SHP77 treated with DMSO at 0.1 percent for 48 hours (cell line): ENCODE data around the gene XRN2.

Experiments
- DNase-seq: peaks from one replicate; lab custom pipeline; 2025; lab: John Stamatoyannopoulos, UW

XRN2 gene

DNA sequence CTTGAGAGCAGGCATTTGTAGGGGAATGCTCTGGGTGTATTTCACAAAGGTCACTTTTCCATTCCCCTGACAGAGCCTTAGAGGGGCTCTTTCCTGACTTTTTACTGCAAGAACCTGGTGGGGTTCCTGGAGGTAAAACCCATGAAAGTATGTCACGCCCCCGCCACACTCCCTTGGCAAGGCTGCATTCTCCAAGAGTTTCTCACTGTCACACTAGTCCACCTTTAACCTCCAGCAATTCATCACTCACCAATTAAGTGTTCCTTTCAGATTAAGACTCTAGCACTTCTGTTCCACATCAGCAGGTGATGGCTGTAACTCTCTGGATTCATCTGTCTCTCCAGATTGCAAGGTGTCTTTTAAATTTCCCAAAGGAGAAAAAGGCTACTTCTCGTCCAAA is 126.9 kb downstream of the XRN2 start:
- no peak for DNase-seq

DNA sequence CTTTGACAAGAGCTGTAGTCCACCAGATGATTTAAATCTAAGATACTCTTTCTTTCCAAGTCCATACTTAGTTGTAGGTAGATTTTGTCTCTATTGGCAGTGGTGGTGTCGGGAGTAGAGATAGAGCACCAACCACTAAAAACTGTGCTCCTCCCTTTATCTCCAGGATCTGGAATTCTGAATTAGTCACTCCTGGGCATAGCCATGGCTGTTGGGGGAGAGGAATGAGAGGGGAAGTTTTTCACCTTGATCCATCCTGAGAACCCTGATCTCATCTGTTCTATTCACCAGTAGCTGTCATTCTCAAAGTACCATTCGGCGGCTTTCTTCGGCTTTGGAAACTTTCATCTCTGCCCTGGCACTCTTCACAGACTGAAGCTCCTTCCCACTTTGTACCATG is 129.8 kb downstream of the XRN2 start:
- no peak for DNase-seq

GRCh38 chr20:21433329-21433890 is 130.3 kb downstream of the XRN2 start:
- DNase-seq = no peak

DNA sequence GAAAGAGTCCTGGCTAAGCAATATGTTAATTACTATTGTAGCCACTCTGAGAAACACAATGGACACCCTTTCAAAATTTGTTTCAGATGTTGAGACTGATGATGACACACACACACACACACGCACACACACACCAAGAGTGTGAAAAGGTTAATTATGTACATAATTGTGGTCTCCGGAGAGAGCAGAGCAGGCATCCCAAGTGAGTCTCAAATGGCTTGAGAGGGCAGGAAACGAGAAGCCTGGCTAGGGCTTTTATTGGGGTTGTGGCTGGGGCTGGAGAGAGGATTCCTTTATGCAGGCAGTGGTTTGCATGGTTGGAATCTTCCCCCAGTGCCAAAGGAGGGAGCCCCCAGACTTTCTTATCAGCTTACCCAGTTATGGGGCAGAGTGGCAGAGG is 132.4 kb downstream of the XRN2 start:
- DNase-seq = no peak

GRCh38 chr20:21436205-21436604 is 133.1 kb downstream of the XRN2 start:
- no peak for DNase-seq

DNA sequence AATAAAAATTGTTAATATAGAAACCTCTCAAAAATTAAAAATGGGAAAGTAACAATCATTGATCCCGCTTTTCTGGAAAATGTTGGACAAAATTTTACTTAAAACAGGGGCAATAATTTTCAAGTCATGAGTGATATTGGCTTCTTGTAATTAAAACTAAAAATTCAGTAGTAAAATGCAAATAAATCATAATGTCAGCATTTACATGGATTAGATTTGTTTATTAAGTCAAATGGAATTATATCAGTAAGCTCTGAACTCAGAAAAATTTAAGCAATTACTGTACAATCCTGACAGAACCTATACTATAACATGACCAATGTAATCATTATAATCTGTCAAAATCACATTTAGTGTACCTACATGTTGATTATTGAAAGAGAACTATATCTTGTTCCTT is 134.1 kb downstream of the XRN2 start:
- DNase-seq = no peak

- DNase-seq = no peak
These were observed 134.7 kb downstream of the XRN2 start for GRCh38 chr20:21437816-21438215.
